K562 (cell line): ENCODE measurements around the gene ADAM19. TPM values are rescaled to one million over a fixed set of nuclear protein-coding genes. Genes with fewer than 3 reads are reported as not detected.

Experiments
- ATAC-seq: fragments of 200-7000 bp; cut with Tn5 transposase; 3 replicates; pipeline ENCODE4 v1.9.1; 2020; ENCODE audit warnings: moderate library complexity
- BruUV-seq: library from RNA; stranded (reverse); fragments of 400-500 nt; replicated peaks from 2 replicates; lab custom pipeline; 2021; lab: Mats Ljungman, UMichigan
- CTCF ChIA-PET: fragments of 300-600 bp; formaldehyde crosslinking; extraction: SDS; loops from one replicate; lab custom pipeline; 2021; ENCODE audit warnings: low intra/inter-chr PET ratio; lab: Yijun Ruan, JAX
- POLR2A ChIA-PET: fragments of 300-600, 350-650 bp; sonication (Branson Sonifier 250); formaldehyde crosslinking; extraction: SDS; loops from one replicate; lab custom pipeline; 2021; ENCODE audit warnings: antibody characterized with exemption, inconsistent platforms; lab: Yijun Ruan, JAX
- DNase-seq, 4 experiments: peaks; one replicate each; pipeline versions ENCODE4 v3.0.0 to v3.0.0-alpha.2; 2011 to 2018; ENCODE audit warnings: low spot score in 3 of 4, mixed read lengths in 3 of 4; ENCODE audit errors: extremely low read depth in 1 of 4
- FAIRE-seq: peaks from 2 replicates; lab custom pipeline; 2011; peaks lifted over from hg19 to GRCh38; lab: Jason Lieb, UNC
- H2AFZ ChIP-seq: 2 replicates; pipeline ENCODE4 v1.6.0; 2011; ENCODE audit warnings: low read depth, low read length, control low read depth, inconsistent platforms
- H3K27ac ChIP-seq: fragments of 200-600 bp; 3 replicates; pipeline ENCODE4 v1.8.0; 2011; ENCODE audit warnings: low read depth, mild to moderate bottlenecking, control low read depth, inconsistent platforms, low read length, moderate library complexity, mixed read lengths; ENCODE audit errors: extremely low read depth
- H3K27me3 ChIP-seq, 2 experiments: fragments of 300-600 bp in 1 of 2; 2 replicates in 1 of 2; 3 replicates in 1 of 2; pipeline versions ENCODE4 v1.6.0 to v1.8.0; 2011; ENCODE audit warnings: inconsistent platforms in 2 of 2, low read length in 2 of 2, mild to moderate bottlenecking in 1 of 2, mixed read lengths in 1 of 2, moderate library complexity in 1 of 2; ENCODE audit not compliant: control insufficient read depth in 2 of 2, insufficient read depth in 2 of 2
- H3K36me3 ChIP-seq: fragments of 300-600 bp; 3 replicates; pipeline ENCODE4 v1.8.0; 2011; ENCODE audit warnings: mild to moderate bottlenecking, low read length, inconsistent platforms; ENCODE audit not compliant: control insufficient read depth, insufficient read depth
- H3K4me1 ChIP-seq, 2 experiments: fragments of 200-600 bp in 1 of 2; replicated peaks in 1 of 2; 2 replicates in 1 of 2; 3 replicates in 1 of 2; pipeline versions ENCODE4 v1.5.1 to v1.8.0; 2011; ENCODE audit warnings: inconsistent platforms in 2 of 2, low read length in 2 of 2, mild to moderate bottlenecking in 1 of 2, mixed read lengths in 1 of 2, moderate library complexity in 1 of 2; ENCODE audit not compliant: control insufficient read depth in 2 of 2, insufficient read depth in 2 of 2
- H3K4me2 ChIP-seq: 2 replicates; pipeline ENCODE4 v1.6.1; 2011; ENCODE audit warnings: low read length, control low read depth, inconsistent platforms, mixed read lengths; ENCODE audit not compliant: insufficient read depth
- H3K4me3 ChIP-seq: fragments of 200-600 bp; sonication (generic), shearing (Covaris generic); 2 replicates; pipeline ENCODE4 v1.5.1; 2016; ENCODE audit warnings: control low read depth, inconsistent platforms
- H3K79me2 ChIP-seq: fragments of 200-600 bp; 3 replicates; pipeline ENCODE4 v1.8.0; 2011; ENCODE audit warnings: low read length, inconsistent platforms; ENCODE audit not compliant: control insufficient read depth, insufficient read depth
- H3K9ac ChIP-seq, 2 experiments: 2 replicates each; pipeline versions ENCODE4 v1.6.0 to v1.6.1; 2011; ENCODE audit warnings: low read depth in 2 of 2, low read length in 2 of 2, control low read depth in 1 of 2, inconsistent platforms in 1 of 2, mild to moderate bottlenecking in 1 of 2, mixed read lengths in 1 of 2; ENCODE audit not compliant: insufficient read depth in 1 of 2
- H3K9me1 ChIP-seq: one replicate; pipeline ENCODE4 v1.6.0; 2011; ENCODE audit warnings: inconsistent platforms, mild to moderate bottlenecking, low read length, moderate library complexity; ENCODE audit not compliant: control insufficient read depth, insufficient read depth
- H3K9me3 ChIP-seq: replicated peaks from 2 replicates; pipeline ENCODE4 v1.5.1; 2011; ENCODE audit warnings: low read depth, low read length, inconsistent platforms; ENCODE audit not compliant: control insufficient read depth, insufficient read depth
- H4K20me1 ChIP-seq: replicated peaks from 2 replicates; pipeline ENCODE4 v1.6.1; 2011; ENCODE audit warnings: low read length, inconsistent platforms, mixed read lengths; ENCODE audit not compliant: control insufficient read depth, insufficient read depth
- FOXK1 ChIP-seq: sonication (generic); formaldehyde crosslinking; IDR thresholded peaks from 2 replicates; pipeline ENCODE4 v1.8.0; 2022; ENCODE audit warnings: missing genetic modification reagents, mild to moderate bottlenecking, borderline replicate concordance
- HDAC8 ChIP-seq: fragments of 450-650 bp; IDR thresholded peaks from 2 replicates; pipeline ENCODE4 v1.6.1; 2016; ENCODE audit warnings: mild to moderate bottlenecking, missing genetic modification characterization, moderate library complexity, missing compliant biosample characterization
- HMGN3 ChIP-seq: IDR thresholded peaks from 2 replicates; pipeline ENCODE4 v1.6.1; 2011; ENCODE audit warnings: borderline replicate concordance, low read depth, mild to moderate bottlenecking, mixed read lengths, low read length; ENCODE audit not compliant: insufficient read length; ENCODE audit errors: extremely low read depth
- KLF16 ChIP-seq: IDR thresholded peaks from 2 replicates; pipeline ENCODE4 v1.6.1; 2016; ENCODE audit warnings: antibody characterized with exemption
- RBM25 ChIP-seq: fragments of 200-400 bp; formaldehyde crosslinking; IDR thresholded peaks from 2 replicates; pipeline ENCODE4 v1.6.1; 2018; ENCODE audit warnings: low read length, low read depth, moderate library complexity; ENCODE audit not compliant: severe bottlenecking
- ZNF212 ChIP-seq: fragments of 450-650 bp; formaldehyde crosslinking; IDR thresholded peaks from 2 replicates; pipeline ENCODE4 v1.4.0; 2020; ENCODE audit warnings: mild to moderate bottlenecking
- WGBS: fragments of 100-300 bp; shearing (Covaris generic); methylation state at CpG from one replicate; pipeline ENCODE4 v1.1.6; 2016; ENCODE audit warnings: low coverage, mixed read lengths; ENCODE audit not compliant: insufficient coverage; ENCODE audit errors: missing lambda C conversion rate; 5-methylcytosine and 5-hydroxymethylcytosine counted together
- in situ Hi-C: fragments of 300-500 bp; cut with MboI; formaldehyde crosslinking; loops from 4 replicates; pipeline ENCODE4 v1.15.0; 2018; ENCODE audit warnings: inconsistent platforms, mixed read lengths
- intact Hi-C: fragments of 100-400 bp; cut with micrococcal nuclease; formaldehyde crosslinking; loops from 2 replicates; pipeline ENCODE4 v1.14.2; 2022
- polyA plus RNA-seq, 8 experiments: library from polyadenylated mRNA; depleted of rRNA in 4 of 8; stranded (reverse) in 5 of 8; unstranded in 3 of 8; fragments of >200 nt; fragmentation: Nextera tagmentation in 2 of 8; fragmentation: Illumina TruSeq in 1 of 8; extraction: Ambion mirVana in 2 of 8; extraction: Trizol in 1 of 8; gene quantifications; 2 replicates each; pipeline versions ENCODE4 v1.2.1 to v1.2.3, GENCODE V29; 2011 to 2014; ENCODE audit warnings: inconsistent platforms in 1 of 8, missing spikeins in 1 of 8
- total RNA-seq, 7 experiments: library from RNA; depleted of rRNA in 6 of 7; stranded (reverse); fragments of >200 nt in 6 of 7; fragmentation: Illumina TruSeq in 2 of 7; extraction: Trizol in 2 of 7; gene quantifications; 2 replicates each; pipeline versions ENCODE4 v1.2.1 to v1.2.3, GENCODE V29; 2011 to 2021; ENCODE audit warnings: low replicate concordance in 1 of 7
- TF ChIP-seq, protein P1 (sequence below): sonication (generic); formaldehyde crosslinking; IDR thresholded peaks from 2 replicates; pipeline ENCODE4 v1.9.0; 2022; ENCODE audit warnings: mild to moderate bottlenecking, missing genetic modification reagents
- TF ChIP-seq, protein P2 (sequence below): fragments of 250-450 bp; sonication (Bioruptor Pico); IDR thresholded peaks from 2 replicates; pipeline ENCODE4 v1.8.0; 2021; ENCODE audit warnings: mild to moderate bottlenecking, moderate library complexity

Gene ADAM19
- total and polyA plus RNA-seq, 9 of the 15 experiments (the other 6 are each of a cell fraction or from before 2014, with no cell fraction given), result 0.11 to 1.1 (median 0.43) TPM

DNA sequence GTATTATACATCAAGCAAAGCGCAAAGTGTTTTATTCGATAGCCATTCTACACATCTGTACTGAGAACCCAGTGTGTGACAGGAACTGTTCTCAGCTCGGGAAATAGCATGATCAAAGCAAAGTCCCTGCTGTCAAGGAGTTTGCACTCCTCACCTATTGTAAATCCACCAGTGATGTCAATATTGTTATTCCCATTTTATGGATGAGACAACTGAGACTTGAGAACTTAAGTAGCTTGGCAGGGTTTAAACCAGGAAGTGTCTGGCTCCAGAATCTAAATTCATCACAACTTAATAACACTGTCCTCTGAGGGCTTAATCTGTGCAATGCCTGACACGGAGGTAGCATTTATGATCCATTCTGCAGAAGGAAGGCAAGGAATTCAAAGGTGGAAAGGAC lies 50.7 kb downstream of the ADAM19 start:
- TF ChIP-seq RBM25 (peak; percentile 70), HMGN3 (no peak)
- no peaks in the 10 kb centered on the region for H3K79me2 ChIP-seq
- 45% methylated on average over 4 of the region's 4 CpGs for WGBS
- ChIA-PET POLR2A (interaction anchor here (0.6 to 2.7 kb wide), 3 partner anchors 9 to 32 kb away, joined by 3 to 13 read pairs (median 4); no protein-coding TSS in a partner anchor), CTCF (no interaction called here)
- no peak overlapping the region for H3K4me2 ChIP-seq
- intact Hi-C loops, result no loop called here
- peaks cover 0 to 7% of the 10 kb centered on the region in 2 experiments; a peak in 2 of 5 replicates for H3K27me3 ChIP-seq
- H3K4me1 ChIP-seq, result no peaks in the 10 kb centered on the region
- DNase-seq, result no peak
- H3K9me3 ChIP-seq, result no peaks in the 10 kb centered on the region
- ATAC-seq, result no peak
- BruUV-seq, result no TSS peak
- H3K4me3 ChIP-seq, result no peak overlapping the region
- no peak overlapping the region for H3K27ac ChIP-seq
- no peak overlapping the region for H2AFZ ChIP-seq
- in situ Hi-C loops, result no loop called here
- no peaks in the 10 kb centered on the region for H4K20me1 ChIP-seq
- H3K9me1 ChIP-seq, result no peaks in the 10 kb centered on the region
- H3K36me3 ChIP-seq, result no peaks in the 10 kb centered on the region
- no peak overlapping the region for H3K9ac ChIP-seq
- FAIRE-seq, result no peak

DNA sequence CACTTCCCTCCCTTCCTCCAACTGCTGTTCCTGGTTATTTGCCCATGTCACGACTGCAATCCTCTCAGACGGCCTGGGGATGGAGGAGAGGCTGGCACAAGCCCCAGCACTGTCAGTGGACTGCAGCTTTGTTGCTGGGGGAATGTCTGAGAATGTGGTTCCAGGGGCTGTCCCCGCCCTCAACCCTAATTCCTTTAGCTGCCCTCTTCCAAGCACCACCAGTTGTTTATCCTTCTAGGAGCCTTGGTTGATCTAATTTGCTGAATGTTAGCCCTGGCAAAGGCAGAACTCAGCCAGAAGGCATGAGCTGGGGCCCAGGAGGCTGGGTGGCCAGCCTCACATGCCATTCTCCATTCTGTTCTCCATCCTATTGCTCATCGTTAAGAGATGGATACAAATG lies 51.6 kb downstream of the ADAM19 start:
- ChIA-PET POLR2A (no interaction called here), CTCF (no interaction called here)
- Histone ChIP-seq H2AFZ (no peak overlapping the region), H3K4me1 (no peaks in the 10 kb centered on the region), H3K9ac (no peak overlapping the region), H3K36me3 (no peaks in the 10 kb centered on the region), H3K79me2 (no peaks in the 10 kb centered on the region), H4K20me1 (no peaks in the 10 kb centered on the region), H3K9me1 (no peaks in the 10 kb centered on the region), H3K4me2 (no peak overlapping the region), H3K9me3 (no peaks in the 10 kb centered on the region), H3K27me3 (peaks cover 0 to 7% of the 10 kb centered on the region in 2 experiments; a peak in 2 of 5 replicates), H3K27ac (no peak overlapping the region), H3K4me3 (no peak overlapping the region)
- FAIRE-seq (no peak), DNase-seq (no peak), ATAC-seq (no peak)
- BruUV-seq, result no TSS peak
- intact Hi-C loops, result no loop called here
- in situ Hi-C loops, result no loop called here
- 8% methylated on average over 4 of the region's 4 CpGs for WGBS
- TF ChIP-seq FOXK1 (CRISPR knock-in tag), result no peak
- TF ChIP-seq, protein P1, sequence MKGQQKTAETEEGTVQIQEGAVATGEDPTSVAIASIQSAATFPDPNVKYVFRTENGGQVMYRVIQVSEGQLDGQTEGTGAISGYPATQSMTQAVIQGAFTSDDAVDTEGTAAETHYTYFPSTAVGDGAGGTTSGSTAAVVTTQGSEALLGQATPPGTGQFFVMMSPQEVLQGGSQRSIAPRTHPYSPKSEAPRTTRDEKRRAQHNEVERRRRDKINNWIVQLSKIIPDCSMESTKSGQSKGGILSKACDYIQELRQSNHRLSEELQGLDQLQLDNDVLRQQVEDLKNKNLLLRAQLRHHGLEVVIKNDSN (CRISPR knock-in tag), result no peak
- TF ChIP-seq KLF16, result no peak
- no peak for TF ChIP-seq HDAC8 (tag)
- no peak for TF ChIP-seq ZNF212 (CRISPR knock-in tag)
- TF ChIP-seq, protein P2, sequence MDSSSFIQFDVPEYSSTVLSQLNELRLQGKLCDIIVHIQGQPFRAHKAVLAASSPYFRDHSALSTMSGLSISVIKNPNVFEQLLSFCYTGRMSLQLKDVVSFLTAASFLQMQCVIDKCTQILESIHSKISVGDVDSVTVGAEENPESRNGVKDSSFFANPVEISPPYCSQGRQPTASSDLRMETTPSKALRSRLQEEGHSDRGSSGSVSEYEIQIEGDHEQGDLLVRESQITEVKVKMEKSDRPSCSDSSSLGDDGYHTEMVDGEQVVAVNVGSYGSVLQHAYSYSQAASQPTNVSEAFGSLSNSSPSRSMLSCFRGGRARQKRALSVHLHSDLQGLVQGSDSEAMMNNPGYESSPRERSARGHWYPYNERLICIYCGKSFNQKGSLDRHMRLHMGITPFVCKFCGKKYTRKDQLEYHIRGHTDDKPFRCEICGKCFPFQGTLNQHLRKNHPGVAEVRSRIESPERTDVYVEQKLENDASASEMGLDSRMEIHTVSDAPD (CRISPR knock-in tag), result no peak
